Thyroid gland (tissue), 4 donors: ENCODE data around the gene RYR2. TPM values are rescaled to one million over a fixed set of nuclear protein-coding genes. Genes with fewer than 3 reads are reported as not detected.

Experiments used
- DNase-seq, 2 donors: peaks; one replicate each; pipeline ENCODE4 v3.0.0-alpha.2; 2019
- H3K27ac ChIP-seq, 3 donors: fragments of 200-600 bp; sonication (generic); 1 replicate in 2 of 3; 2 replicates in 1 of 3; pipeline ENCODE4 v1.5.1; 2016 to 2019; ENCODE audit warnings: mild to moderate bottlenecking in 1 of 3, moderate library complexity in 1 of 3
- H3K27me3 ChIP-seq: fragments of 200-600 bp; sonication (generic); one replicate; pipeline ENCODE4 v1.5.1; 2019
- H3K36me3 ChIP-seq, 2 donors: fragments of 200-600 bp; sonication (generic); one replicate each; pipeline ENCODE4 v1.5.1; 2016 to 2019
- H3K4me1 ChIP-seq, 2 donors: fragments of 200-600 bp; sonication (generic); one replicate each; pipeline ENCODE4 v1.5.1; 2017 to 2019
- H3K4me3 ChIP-seq, 3 donors: fragments of 200-600 bp; sonication (generic); replicated peaks in 1 of 3; 1 replicate in 2 of 3; 2 replicates in 1 of 3; pipeline ENCODE4 v1.5.1; 2016; ENCODE audit warnings: mild to moderate bottlenecking in 1 of 3
- H3K9me3 ChIP-seq: fragments of 200-600 bp; sonication (generic); one replicate; pipeline ENCODE4 v1.5.1; 2017
- POLR2A ChIP-seq, 2 donors: fragments of 450-650 bp; IDR thresholded peaks; one replicate each; pipeline ENCODE4 v1.6.1; 2017; ENCODE audit warnings: antibody characterized with exemption in 2 of 2, mild to moderate bottlenecking in 2 of 2, moderate library complexity in 1 of 2
- WGBS, 2 donors: methylation state at CpG; one replicate each; pipeline ENCODE4 v1.1.5; 2017; 5-methylcytosine and 5-hydroxymethylcytosine counted together
- intact Hi-C: fragments of 100-400 bp; cut with DNase I; formaldehyde crosslinking; loops from one replicate; pipeline ENCODE4 v1.15.1; 2023
- total RNA-seq, 4 donors: library from RNA; depleted of rRNA; stranded (reverse); fragments of >200 nt; gene quantifications; one replicate each; pipeline ENCODE4 v1.2.3, GENCODE V29; 2016
- TF ChIP-seq, protein P1 (sequence below), 6 experiments: fragments of 200-600 bp in 3 of 6; fragments of 450-650 bp in 3 of 6; sonication (generic) in 3 of 6; IDR thresholded peaks; one replicate each; pipeline ENCODE4 v1.5.1; 2016 to 2019; ENCODE audit warnings: antibody characterized with exemption in 6 of 6, mild to moderate bottlenecking in 2 of 6, inconsistent platforms in 1 of 6, moderate library complexity in 1 of 6

RYR2 gene
- total RNA-seq, 4 donors from 2014 or later: 6.6 to 31.8 (median 28.2) TPM

DNA sequence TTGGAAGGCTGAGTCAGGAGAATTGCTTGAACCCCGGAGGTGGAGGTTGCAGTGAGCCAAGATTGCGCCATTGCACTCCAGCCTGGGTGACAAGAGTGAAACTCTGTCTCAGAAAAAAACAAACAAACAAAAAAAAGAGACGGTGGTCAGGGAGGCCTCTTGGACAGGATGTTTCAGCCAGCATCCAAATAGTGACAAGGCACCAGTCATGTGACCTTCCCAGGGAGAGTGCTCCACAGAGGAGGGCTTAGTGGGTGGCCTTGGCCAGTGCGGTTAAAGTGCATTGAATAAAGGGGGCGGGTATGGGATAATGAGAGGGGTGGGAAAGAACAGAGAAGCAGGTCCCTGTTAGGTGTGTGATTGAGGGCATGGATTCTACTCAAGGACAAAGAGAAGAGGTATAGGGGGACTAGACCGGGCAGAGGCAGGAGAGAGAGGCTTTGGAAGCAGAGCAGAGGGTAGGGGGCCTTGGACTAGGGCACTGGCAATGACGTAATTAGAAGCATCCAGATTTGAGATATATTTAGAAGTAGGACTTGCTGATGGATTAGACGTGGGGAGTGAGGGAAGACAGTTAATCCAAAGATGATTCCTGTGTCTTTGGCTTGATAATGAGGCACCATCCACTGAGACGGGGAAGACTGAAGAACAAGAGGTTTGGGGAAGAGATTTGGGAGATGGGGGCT lies 12.0 kb upstream of the RYR2 start:
- intact Hi-C loops: loop anchor here (10.0 kb wide), 2 partner anchors 355 to 535 kb away; no protein-coding TSS in a partner anchor
- no peaks in the 10 kb centered on the region for H3K36me3 ChIP-seq
- H3K4me3 ChIP-seq: no peak overlapping the region
- H3K27me3 ChIP-seq: no peaks in the 10 kb centered on the region
- TF ChIP-seq, protein P1, sequence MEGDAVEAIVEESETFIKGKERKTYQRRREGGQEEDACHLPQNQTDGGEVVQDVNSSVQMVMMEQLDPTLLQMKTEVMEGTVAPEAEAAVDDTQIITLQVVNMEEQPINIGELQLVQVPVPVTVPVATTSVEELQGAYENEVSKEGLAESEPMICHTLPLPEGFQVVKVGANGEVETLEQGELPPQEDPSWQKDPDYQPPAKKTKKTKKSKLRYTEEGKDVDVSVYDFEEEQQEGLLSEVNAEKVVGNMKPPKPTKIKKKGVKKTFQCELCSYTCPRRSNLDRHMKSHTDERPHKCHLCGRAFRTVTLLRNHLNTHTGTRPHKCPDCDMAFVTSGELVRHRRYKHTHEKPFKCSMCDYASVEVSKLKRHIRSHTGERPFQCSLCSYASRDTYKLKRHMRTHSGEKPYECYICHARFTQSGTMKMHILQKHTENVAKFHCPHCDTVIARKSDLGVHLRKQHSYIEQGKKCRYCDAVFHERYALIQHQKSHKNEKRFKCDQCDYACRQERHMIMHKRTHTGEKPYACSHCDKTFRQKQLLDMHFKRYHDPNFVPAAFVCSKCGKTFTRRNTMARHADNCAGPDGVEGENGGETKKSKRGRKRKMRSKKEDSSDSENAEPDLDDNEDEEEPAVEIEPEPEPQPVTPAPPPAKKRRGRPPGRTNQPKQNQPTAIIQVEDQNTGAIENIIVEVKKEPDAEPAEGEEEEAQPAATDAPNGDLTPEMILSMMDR (IDR thresholded peaks at IDR 0.05): no peak
- no peak for TF ChIP-seq POLR2A (IDR thresholded peaks at IDR 0.05)
- H3K27ac ChIP-seq: no peak overlapping the region
- DNase-seq: no peak
- no peaks in the 10 kb centered on the region for H3K4me1 ChIP-seq
- H3K9me3 ChIP-seq: no peaks in the 10 kb centered on the region
- WGBS, 2 donors: 84% methylated on average over 9 of the region's 9 CpGs

DNA sequence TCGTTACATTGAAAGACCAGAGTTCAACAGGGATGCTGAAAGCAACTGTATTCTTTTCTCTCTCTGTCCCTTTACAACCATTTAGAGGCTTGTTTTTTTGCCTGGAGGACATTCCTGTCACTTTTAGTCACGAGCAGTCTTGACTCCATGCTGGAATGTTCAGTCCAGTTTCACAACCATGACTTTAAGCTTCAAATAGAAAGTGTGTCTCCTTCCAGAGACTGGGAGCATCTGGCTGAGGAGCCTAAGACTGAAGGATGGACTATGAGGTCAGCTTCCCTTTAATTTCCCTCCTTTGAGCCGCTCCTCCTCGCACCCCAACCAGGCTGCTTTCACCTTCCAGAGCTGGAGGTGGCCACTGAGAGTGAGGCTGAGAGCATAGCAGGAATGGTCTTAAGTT lies 10.5 kb upstream of the RYR2 start:
- H3K27ac ChIP-seq: no peak overlapping the region
- H3K36me3 ChIP-seq: no peaks in the 10 kb centered on the region
- H3K4me3 ChIP-seq: no peak overlapping the region
- H3K27me3 ChIP-seq: no peaks in the 10 kb centered on the region
- TF ChIP-seq POLR2A (IDR thresholded peaks at IDR 0.05): no peak
- TF ChIP-seq, protein P1 (IDR thresholded peaks at IDR 0.05): no peak
- intact Hi-C loops: loop anchor here (10.0 kb wide), 2 partner anchors 353 to 533 kb away; no protein-coding TSS in a partner anchor
- DNase-seq: peak in 1 of 2 donors; percentile 41
- H3K9me3 ChIP-seq: no peaks in the 10 kb centered on the region
- no peaks in the 10 kb centered on the region for H3K4me1 ChIP-seq
- WGBS, 2 donors: 62 to 66% methylated on average over 4 of the region's 4 CpGs

DNA sequence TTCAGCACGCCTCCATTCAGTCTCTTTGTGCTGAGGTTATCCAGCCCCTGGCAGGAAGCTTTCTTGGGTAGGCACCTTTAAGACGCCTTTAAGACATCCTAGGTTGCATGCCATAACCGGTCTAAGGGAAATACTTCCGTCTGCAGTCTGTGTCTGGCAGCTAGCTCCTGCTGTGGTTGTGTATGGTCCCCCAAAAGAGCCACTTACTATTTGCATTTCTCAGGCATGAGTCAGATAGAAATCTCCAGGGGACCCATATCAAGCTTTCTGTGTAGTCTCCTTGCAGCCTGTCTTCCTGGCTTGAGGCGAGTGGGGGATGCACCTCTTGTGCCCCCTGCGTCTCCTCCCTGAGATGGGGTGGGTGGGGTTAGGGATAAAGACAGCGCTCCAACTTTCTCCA lies 10.0 kb upstream of the RYR2 start:
- H3K27ac ChIP-seq: no peak overlapping the region
- no peaks in the 10 kb centered on the region for H3K4me1 ChIP-seq
- no peak for DNase-seq
- intact Hi-C loops: loop anchor here (10.0 kb wide), 2 partner anchors 353 to 533 kb away; no protein-coding TSS in a partner anchor
- 52 to 63% methylated on average over 7 of the region's 7 CpGs for WGBS, 2 donors
- no peaks in the 10 kb centered on the region for H3K36me3 ChIP-seq
- no peaks in the 10 kb centered on the region for H3K27me3 ChIP-seq
- TF ChIP-seq, protein P1 (IDR thresholded peaks at IDR 0.05): no peak
- TF ChIP-seq POLR2A (IDR thresholded peaks at IDR 0.05): no peak
- H3K9me3 ChIP-seq: no peaks in the 10 kb centered on the region
- H3K4me3 ChIP-seq: no peak overlapping the region

DNA sequence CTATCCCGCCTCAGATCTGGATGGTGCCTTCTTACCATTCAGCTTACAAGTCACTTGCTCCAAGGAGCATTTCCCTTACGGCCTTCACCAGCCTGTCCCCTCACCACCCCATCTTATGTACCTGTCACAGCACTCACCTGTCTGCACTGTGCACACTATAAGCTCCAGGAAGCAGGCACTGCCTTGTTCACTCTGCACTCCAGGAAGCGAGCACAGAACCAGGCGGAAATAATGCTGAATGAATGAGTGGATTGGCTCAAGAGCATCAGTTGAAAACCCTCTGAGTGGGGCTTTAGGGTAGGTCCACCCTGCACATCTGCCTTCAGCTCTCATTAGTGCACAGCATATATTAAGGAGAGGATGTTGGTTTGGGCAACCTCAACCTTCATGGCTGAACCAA lies 8.9 kb upstream of the RYR2 start:
- Histone ChIP-seq H3K27me3 (no peaks in the 10 kb centered on the region), H3K4me1 (no peaks in the 10 kb centered on the region), H3K4me3 (no peak overlapping the region), H3K36me3 (no peaks in the 10 kb centered on the region), H3K27ac (no peak overlapping the region), H3K9me3 (no peaks in the 10 kb centered on the region)
- intact Hi-C loops: loop anchor here (10.0 kb wide), 2 partner anchors 352 to 532 kb away; no protein-coding TSS in a partner anchor
- TF ChIP-seq, protein P1 (IDR thresholded peaks at IDR 0.05): no peak
- TF ChIP-seq POLR2A (IDR thresholded peaks at IDR 0.05): no peak
- DNase-seq: no peak
- WGBS, 2 donors: 86 to 95% methylated on average over 4 of the region's 4 CpGs

DNA sequence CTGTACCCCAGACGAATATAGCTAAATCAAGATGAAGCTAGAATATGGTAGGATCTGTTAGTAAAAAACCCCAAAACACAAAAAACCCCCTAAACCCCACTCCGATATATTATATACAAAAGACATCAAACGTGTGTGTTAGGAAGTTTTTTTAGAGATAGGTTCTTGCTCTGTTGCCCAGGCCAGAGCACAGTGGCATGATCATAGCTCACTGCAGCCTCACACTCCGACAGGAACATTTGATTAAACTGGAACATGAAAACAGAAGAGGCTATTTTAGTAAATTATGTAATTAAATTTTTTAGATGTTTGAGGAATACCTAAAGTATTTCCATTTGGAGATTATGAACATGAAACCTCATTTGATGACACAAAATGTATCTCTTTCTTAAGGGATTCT lies 8.2 kb upstream of the RYR2 start:
- intact Hi-C loops: loop anchor here (10.0 kb wide), 2 partner anchors 351 to 531 kb away; no protein-coding TSS in a partner anchor
- no peak overlapping the region for H3K27ac ChIP-seq

More for the DNA sequence above, 8.2 kb upstream of the RYR2 start:
- WGBS, 2 donors: 66 to 80% methylated on average over 4 of the region's 4 CpGs
- no peak for TF ChIP-seq POLR2A (IDR thresholded peaks at IDR 0.05)
- TF ChIP-seq, protein P1 (IDR thresholded peaks at IDR 0.05): no peak
- no peaks in the 10 kb centered on the region for H3K4me1 ChIP-seq
- no peaks in the 10 kb centered on the region for H3K27me3 ChIP-seq
- no peak overlapping the region for H3K4me3 ChIP-seq
- no peak for DNase-seq
- H3K36me3 ChIP-seq: no peaks in the 10 kb centered on the region
- H3K9me3 ChIP-seq: no peaks in the 10 kb centered on the region
